GM21360 (cell line): ENCODE measurements around the gene NR3C1.
A peak's percentile ranks its signal among the peaks of the same experiment; 100 is the strongest.

ENCODE experiments used
- ATAC-seq: cut with Tn5 transposase; IDR thresholded peaks from one replicate; pipeline ENCODE4 v1.9.1; 2021; ENCODE audit warnings: mild to moderate bottlenecking, moderate library complexity; ENCODE audit not compliant: unreplicated experiment

Gene NR3C1

GRCh38 chr5:143426437-143426991 is 23.0 kb upstream of the NR3C1 start:
- ATAC-seq: peak; percentile 70

DNA sequence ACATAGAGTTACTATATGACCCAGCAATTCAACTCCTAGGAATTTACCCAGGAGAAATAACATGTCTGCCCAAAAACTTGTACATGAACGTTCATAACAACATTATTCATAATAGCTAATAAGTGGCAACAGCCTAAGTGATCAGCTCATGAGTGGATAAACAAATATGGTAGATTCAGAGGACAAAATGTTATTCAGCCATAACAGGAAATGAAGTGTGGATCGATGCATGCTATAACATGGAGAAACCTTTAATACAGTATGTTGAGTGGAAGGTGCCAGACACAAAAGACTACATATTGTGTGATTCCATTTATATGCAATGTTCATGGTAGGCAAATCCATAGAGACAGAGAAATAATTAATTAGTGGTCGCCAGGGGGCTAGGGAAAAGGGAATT is 22.3 kb upstream of the NR3C1 start:
- no peak for ATAC-seq

GRCh38 chr5:143418140-143418866 is 14.8 kb upstream of the NR3C1 start:
- peak; percentile 46 for ATAC-seq

DNA sequence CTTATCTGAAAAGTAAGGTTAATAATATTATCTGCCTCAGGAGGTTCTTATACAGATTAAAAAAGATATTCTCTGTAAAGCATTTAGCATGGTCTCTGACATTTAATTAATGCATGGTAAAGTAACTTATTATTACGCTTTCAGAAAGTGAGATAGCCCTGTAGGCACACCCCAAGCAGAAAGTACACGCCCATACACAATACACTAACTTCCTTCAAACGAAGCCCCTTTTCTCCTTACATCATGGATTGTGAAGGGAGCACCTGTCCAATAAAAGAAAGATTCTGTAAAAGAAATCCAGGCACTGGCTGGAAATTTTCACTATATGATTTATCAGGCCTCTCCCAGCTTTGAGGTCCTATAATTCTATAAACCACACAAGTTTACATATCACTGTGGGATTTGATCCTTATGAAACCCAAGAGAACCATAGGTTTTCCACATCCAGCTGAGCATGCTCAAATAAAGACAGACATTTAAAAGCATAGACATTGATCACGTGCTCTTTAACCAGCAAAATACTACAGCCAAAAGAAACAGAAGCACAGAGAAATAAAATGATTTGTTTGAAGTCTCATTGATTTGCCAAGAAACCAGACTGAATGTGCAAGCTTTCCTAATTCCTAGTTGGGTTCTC is 14.1 kb upstream of the NR3C1 start:
- no peak for ATAC-seq

DNA sequence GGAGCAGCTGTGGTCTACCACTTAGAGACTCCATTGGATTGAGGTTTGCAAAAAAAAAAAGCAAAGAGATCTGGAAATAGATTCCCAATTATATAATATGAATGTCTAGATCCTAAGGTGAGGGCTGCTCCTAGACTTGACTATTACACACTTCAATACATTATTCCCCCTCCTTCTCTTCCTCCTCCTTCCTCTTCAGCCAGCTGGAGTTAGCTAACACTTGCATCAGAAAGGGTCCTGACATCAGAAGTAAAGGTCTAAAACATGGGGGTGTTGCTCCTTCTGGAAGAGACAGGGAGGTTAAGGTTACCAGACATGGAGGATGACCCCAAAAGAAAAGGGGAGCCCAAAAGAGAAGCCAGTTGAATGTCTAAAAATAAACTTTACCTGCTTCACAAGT is 12.9 kb upstream of the NR3C1 start:
- no peak for ATAC-seq

- peak; percentile 65 for ATAC-seq
These were observed 10.6 kb upstream of the NR3C1 start for GRCh38 chr5:143413958-143414669.

- ATAC-seq: no peak
These were observed 9.3 kb upstream of the NR3C1 start for GRCh38 chr5:143412661-143413342.

DNA sequence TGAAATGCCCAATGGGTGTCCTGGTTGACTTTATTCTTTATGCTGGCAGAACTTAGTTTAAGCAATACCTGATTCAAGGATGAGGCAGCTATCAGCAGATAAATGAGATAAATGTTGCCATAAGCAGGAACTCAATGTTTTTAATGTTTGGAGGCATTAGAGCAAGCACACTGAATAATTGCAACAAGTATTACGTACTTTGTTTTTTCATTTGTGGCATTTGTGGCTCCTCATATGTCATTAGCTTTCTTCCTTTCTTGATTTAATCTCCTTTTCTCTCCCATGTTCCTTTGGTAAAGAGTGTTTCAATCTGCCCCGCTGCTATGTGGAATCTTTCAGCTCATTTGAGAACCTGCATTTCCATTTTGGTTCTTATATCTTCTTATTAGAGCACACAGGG is 6.4 kb upstream of the NR3C1 start:
- no peak for ATAC-seq

- ATAC-seq: no peak
These were observed 2.9 kb upstream of the NR3C1 start for GRCh38 chr5:143406408-143406807.

DNA sequence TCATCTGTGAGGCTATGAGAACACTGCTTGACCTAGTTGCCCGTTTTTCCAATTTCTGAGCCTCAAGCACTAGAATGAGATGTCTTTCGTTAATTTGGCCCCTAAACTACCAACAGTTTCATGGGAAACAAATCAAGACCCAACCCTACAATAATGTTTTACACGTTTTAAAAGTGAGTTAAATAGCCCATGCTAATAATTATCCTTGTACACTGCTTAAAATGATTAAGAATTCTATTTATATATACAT is 2.3 kb upstream of the NR3C1 start:
- ATAC-seq: no peak

- ATAC-seq: peak; percentile 24
These were observed 1.8 kb upstream of the NR3C1 start for GRCh38 chr5:143405063-143405848.

DNA sequence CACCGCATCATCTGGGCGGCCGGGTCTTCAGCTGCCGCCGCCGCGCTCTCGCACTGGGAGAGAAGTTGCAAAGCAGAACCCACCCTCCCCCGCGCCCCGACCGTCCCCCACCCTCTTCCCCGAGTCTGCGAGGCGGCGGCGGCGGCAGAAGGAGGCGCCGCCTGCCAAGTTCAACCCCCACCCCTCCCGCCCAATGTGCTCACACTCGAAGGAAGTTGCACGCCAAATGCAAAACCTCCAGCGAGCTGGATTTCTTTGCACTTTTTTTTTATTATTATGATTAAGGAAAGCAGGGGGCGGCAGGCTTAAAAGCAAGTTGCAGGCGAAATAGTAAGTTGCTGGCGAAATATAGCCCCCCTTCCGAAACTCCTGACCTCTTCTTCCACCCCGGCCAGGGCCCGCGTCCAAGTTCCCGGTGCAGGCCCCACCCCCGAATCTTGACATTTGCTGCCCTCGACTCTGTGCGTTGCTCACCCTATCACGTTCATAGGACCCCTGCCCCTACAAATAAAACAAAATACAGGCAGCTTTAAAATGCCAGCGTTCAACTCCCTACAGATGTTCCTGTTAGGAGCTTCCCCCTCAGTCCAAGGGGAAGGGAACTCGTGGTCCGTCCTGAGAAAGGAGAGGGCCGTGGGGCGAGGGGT is 1.1 kb upstream of the NR3C1 start:
- peak; percentile 12 for ATAC-seq

DNA sequence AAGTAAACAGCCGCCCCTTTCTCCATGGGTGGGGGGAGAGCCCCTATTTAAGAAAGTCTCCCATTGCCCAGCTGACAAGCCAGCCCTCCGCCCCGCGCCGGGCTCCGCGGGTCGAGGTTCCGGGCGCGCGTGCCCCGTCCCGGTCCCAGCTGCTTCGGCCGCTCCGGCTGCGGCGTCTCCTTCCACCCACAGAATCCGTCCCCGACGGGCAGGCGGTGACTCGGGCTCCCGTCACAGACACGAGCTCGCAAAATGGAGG is 223 bp downstream of the NR3C1 start:
- peak; percentile 9 for ATAC-seq

- ATAC-seq: no peak
These were observed 743 bp downstream of the NR3C1 start for GRCh38 chr5:143402553-143403333.

- ATAC-seq: no peak
These were observed 1.4 kb downstream of the NR3C1 start for GRCh38 chr5:143402017-143402552.

DNA sequence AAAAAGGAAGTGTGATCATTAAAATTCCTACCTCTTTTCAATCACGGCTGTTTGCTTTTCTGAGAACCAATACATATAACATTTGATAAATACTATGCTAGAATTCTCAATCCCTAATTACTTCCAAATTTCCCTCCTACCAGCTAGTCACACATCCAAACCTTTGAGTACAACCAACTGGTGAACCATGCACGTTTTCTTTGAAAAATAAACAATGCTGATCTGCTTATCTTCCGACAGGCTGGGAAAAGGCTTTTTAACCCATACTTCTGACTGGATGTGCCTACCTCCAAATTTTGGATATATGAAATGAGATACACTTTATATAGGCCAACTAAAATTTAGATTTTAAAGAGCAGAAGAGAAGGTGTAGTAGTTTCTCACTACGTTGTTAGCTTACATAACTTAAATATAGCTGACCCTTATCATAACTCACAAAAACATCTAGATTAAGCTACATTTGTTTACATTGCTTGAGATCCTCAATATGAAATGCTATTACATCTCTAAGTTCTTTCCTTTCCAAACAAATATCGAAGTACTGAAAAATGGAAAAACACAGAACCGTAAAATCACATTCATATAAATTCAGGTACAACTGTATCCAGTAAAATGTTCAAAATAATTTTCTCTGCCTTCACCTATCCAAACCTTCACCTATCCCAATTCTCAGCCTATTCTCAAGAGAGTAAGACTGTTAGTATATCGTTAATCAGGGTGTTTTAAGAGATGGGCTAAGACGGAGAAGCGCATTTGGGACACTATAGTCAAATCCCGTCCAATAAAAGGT is 2.1 kb downstream of the NR3C1 start:
- ATAC-seq: no peak

DNA sequence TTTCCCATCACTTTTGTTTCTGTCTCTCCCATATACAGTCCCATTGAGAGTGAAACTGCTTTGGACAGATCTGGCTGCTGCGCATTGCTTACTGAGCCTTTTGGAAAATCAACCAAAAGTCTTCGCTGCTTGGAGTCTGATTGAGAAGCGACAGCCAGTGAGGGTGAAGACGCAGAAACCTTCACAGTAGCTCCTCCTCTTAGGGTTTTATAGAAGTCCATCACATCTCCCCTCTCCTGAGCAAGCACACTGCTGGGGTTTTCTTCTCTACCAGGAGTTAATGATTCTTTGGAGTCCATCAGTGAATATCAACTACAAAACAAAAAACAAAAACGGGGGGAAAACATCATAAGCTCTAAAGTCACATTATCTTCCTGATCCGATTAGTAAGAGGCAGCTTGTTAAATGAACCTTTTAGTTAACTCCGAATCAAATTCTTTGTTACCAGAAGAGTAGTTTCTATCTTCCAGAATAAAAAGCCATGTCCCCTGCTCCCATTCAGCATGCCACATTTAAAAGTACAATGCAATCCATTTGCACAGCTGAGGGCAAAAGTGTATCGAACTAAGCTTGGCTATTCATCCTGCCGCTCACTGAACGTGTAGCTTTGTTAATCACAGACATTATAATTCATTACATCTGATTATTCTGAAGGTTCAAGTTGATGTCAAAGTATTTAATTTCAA is 2.8 kb downstream of the NR3C1 start:
- no peak for ATAC-seq
